Naive thymus-derived CD8-positive, alpha-beta T cell (primary cell): ENCODE data around the gene KIF13A. TPM values are rescaled to one million over a fixed set of nuclear protein-coding genes. Genes with fewer than 3 reads are reported as not detected.
"Not testable (repeated sequence)": the region's sequence is repeated elsewhere in the genome, so short reads cannot be mapped to it uniquely, and the experiment has no call there.

Experiments
- ATAC-seq, 2 donors: fragments of 150-1000 bp; cut with Tn5 transposase in 1 of 2; sonication (Bioruptor Pico), chemical (Tn5 transposase) in 1 of 2; 1 replicate in 1 of 2; 2 replicates in 1 of 2; pipeline ENCODE4 v1.10.0; 2021; ENCODE audit warnings: mild to moderate bottlenecking in 2 of 2, moderate library complexity in 2 of 2
- POLR2A ChIA-PET: fragments of 350-600 bp; sonication (Branson Sonifier 250); formaldehyde crosslinking; loops from one replicate; lab custom pipeline; 2021; ENCODE audit warnings: antibody characterized with exemption; lab: Charles Lee
- DNase-seq, 10 donors: peaks; one replicate each; pipeline versions ENCODE4 v3.0.0 to v3.0.0-alpha.2; 2020 to 2022
- H3K27ac Mint-ChIP-seq, 10 donors: one replicate each; pipeline ENCODE4 v1.8.0; 2020 to 2022; ENCODE audit warnings: mild to moderate bottlenecking in 10 of 10, mixed read lengths in 10 of 10, moderate library complexity in 4 of 10, inconsistent platforms in 1 of 10
- H3K27me3 Mint-ChIP-seq, 5 donors: one replicate each; pipeline ENCODE4 v1.8.0; 2021 to 2022; ENCODE audit warnings: mixed read lengths in 5 of 5
- H3K36me3 Mint-ChIP-seq, 3 donors: one replicate each; pipeline ENCODE4 v1.8.0; 2020 to 2022; ENCODE audit warnings: mixed read lengths in 3 of 3, mild to moderate bottlenecking in 2 of 3, inconsistent platforms in 1 of 3
- H3K4me1 Mint-ChIP-seq, 4 donors: one replicate each; pipeline ENCODE4 v1.8.0; 2021 to 2022; ENCODE audit warnings: mixed read lengths in 4 of 4
- H3K4me3 Mint-ChIP-seq, 10 donors: one replicate each; pipeline ENCODE4 v1.8.0; 2020 to 2022; ENCODE audit warnings: mild to moderate bottlenecking in 10 of 10, mixed read lengths in 10 of 10, moderate library complexity in 6 of 10, inconsistent platforms in 1 of 10
- H3K9me3 Mint-ChIP-seq, 9 donors: one replicate each; pipeline ENCODE4 v1.8.0; 2020 to 2022; ENCODE audit warnings: mixed read lengths in 9 of 9, mild to moderate bottlenecking in 3 of 9, inconsistent platforms in 1 of 9, moderate library complexity in 1 of 9
- polyA plus RNA-seq, 3 donors: library from polyadenylated mRNA; unstranded; fragments of 300-500 nt; fragmentation: Illumina TruSeq; gene quantifications; one replicate each; pipeline ENCODE4 v1.2.3, GENCODE V29; 2021
- total RNA-seq, 8 experiments: library from RNA in 2 of 8; stranded (reverse) in 2 of 8; gene quantifications; one replicate each; pipeline ENCODE4 v1.2.3 and lab custom pipeline; 2021 to 2026

KIF13A gene
- total and polyA plus RNA-seq, 5 experiments from 2014 or later: 0.49 to 0.81 TPM; not detected in 3

GRCh38 chr6:18020545-18020944, 33.1 kb upstream of the KIF13A start:
- H3K27me3 Mint-ChIP-seq: not testable (repeated sequence)

GRCh38 chr6:18019539-18020534, 32.4 kb upstream of the KIF13A start:
- peaks cover 0 to 7% (median 0%) of the 10 kb centered on the region in 9 donors for H3K9me3 Mint-ChIP-seq
- POLR2A ChIA-PET: no interaction called here
- H3K4me1 Mint-ChIP-seq: no peaks in the 10 kb centered on the region
- no peak for DNase-seq
- no peak overlapping the region for H3K4me3 Mint-ChIP-seq
- H3K27ac Mint-ChIP-seq: no peak overlapping the region
- H3K27me3 Mint-ChIP-seq: peaks cover 0 to 4% (median 0%) of the 10 kb centered on the region in 5 donors
- no peaks in the 10 kb centered on the region for H3K36me3 Mint-ChIP-seq
- ATAC-seq: no peak

More at GRCh38 chr6:18020545-18020944, 33.1 kb upstream of the KIF13A start:
- POLR2A ChIA-PET, H3K9me3 Mint-ChIP-seq, H3K4me1 Mint-ChIP-seq, H3K27ac Mint-ChIP-seq, ATAC-seq, H3K4me3 Mint-ChIP-seq, H3K36me3 Mint-ChIP-seq, DNase-seq: not testable (repeated sequence)

- H3K36me3 Mint-ChIP-seq, ATAC-seq, H3K27me3 Mint-ChIP-seq, H3K27ac Mint-ChIP-seq, POLR2A ChIA-PET, H3K9me3 Mint-ChIP-seq, H3K4me1 Mint-ChIP-seq, DNase-seq, H3K4me3 Mint-ChIP-seq: not testable (repeated sequence)
These were observed 31.7 kb upstream of the KIF13A start for GRCh38 chr6:18019133-18019532.

- H3K36me3 Mint-ChIP-seq: no peaks in the 10 kb centered on the region
- peaks cover 0 to 7% (median 0%) of the 10 kb centered on the region in 9 donors for H3K9me3 Mint-ChIP-seq
- no peaks in the 10 kb centered on the region for H3K4me1 Mint-ChIP-seq
- DNase-seq: no peak
- H3K27me3 Mint-ChIP-seq: peaks cover 0 to 4% (median 0%) of the 10 kb centered on the region in 5 donors
- H3K4me3 Mint-ChIP-seq: no peak overlapping the region
- ATAC-seq: no peak
- POLR2A ChIA-PET: no interaction called here
- no peak overlapping the region for H3K27ac Mint-ChIP-seq
These were observed 29.3 kb upstream of the KIF13A start for GRCh38 chr6:18016698-18017097.

GRCh38 chr6:18016133-18016532, 28.7 kb upstream of the KIF13A start:
- no peak for DNase-seq
- no peak for ATAC-seq
- no peak overlapping the region for H3K27ac Mint-ChIP-seq
- no peaks in the 10 kb centered on the region for H3K36me3 Mint-ChIP-seq
- peaks cover 0 to 4% (median 0%) of the 10 kb centered on the region in 5 donors for H3K27me3 Mint-ChIP-seq
- H3K9me3 Mint-ChIP-seq: peaks cover 0 to 7% (median 0%) of the 10 kb centered on the region in 9 donors
- no peaks in the 10 kb centered on the region for H3K4me1 Mint-ChIP-seq
- no peak overlapping the region for H3K4me3 Mint-ChIP-seq
- POLR2A ChIA-PET: no interaction called here

- POLR2A ChIA-PET: no interaction called here
- ATAC-seq (no peak), DNase-seq (no peak)
- Mint-ChIP-seq H3K4me3 (no peak overlapping the region), H3K27ac (no peak overlapping the region), H3K27me3 (peaks cover 0 to 2% (median 0%) of the 10 kb centered on the region in 5 donors), H3K4me1 (no peaks in the 10 kb centered on the region), H3K36me3 (no peaks in the 10 kb centered on the region), H3K9me3 (peaks cover 0 to 5% (median 0%) of the 10 kb centered on the region in 9 donors)
These were observed 23.9 kb upstream of the KIF13A start for GRCh38 chr6:18011287-18011686.

- H3K9me3 Mint-ChIP-seq, H3K27me3 Mint-ChIP-seq, H3K4me1 Mint-ChIP-seq, H3K36me3 Mint-ChIP-seq, DNase-seq, H3K4me3 Mint-ChIP-seq, POLR2A ChIA-PET, H3K27ac Mint-ChIP-seq, ATAC-seq: not testable (repeated sequence)
These were observed 23.1 kb upstream of the KIF13A start for GRCh38 chr6:18010540-18010939.

- POLR2A ChIA-PET: no interaction called here
- peaks cover 0 to 2% (median 0%) of the 10 kb centered on the region in 9 donors for H3K9me3 Mint-ChIP-seq
- H3K27ac Mint-ChIP-seq: no peak overlapping the region
- peaks cover 0 to 7% (median 2%) of the 10 kb centered on the region in 5 donors for H3K27me3 Mint-ChIP-seq
- H3K4me1 Mint-ChIP-seq: no peaks in the 10 kb centered on the region
- no peaks in the 10 kb centered on the region for H3K36me3 Mint-ChIP-seq
- no peak for DNase-seq
- ATAC-seq: no peak
- no peak overlapping the region for H3K4me3 Mint-ChIP-seq
These were observed 17.0 kb upstream of the KIF13A start for GRCh38 chr6:18004256-18004985.

- Mint-ChIP-seq H3K9me3 (no peaks in the 10 kb centered on the region), H3K4me3 (no peak overlapping the region), H3K4me1 (no peaks in the 10 kb centered on the region), H3K27me3 (peaks cover 11 to 37% (median 28%) of the 10 kb centered on the region in 5 donors), H3K27ac (no peak overlapping the region), H3K36me3 (no peaks in the 10 kb centered on the region)
- no peak for ATAC-seq
- POLR2A ChIA-PET: no interaction called here
- no peak for DNase-seq
These were observed 12.0 kb upstream of the KIF13A start for GRCh38 chr6:17999425-17999824.

GRCh38 chr6:17998442-17998841, 11.0 kb upstream of the KIF13A start:
- Mint-ChIP-seq H3K36me3 (no peaks in the 10 kb centered on the region), H3K27me3 (peaks cover 12 to 34% (median 28%) of the 10 kb centered on the region in 5 donors), H3K27ac (no peak overlapping the region), H3K9me3 (no peaks in the 10 kb centered on the region), H3K4me3 (no peak overlapping the region), H3K4me1 (no peaks in the 10 kb centered on the region)
- ATAC-seq (no peak), DNase-seq (no peak)
- POLR2A ChIA-PET: no interaction called here

GRCh38 chr6:17998003-17998402, 10.6 kb upstream of the KIF13A start:
- no peak overlapping the region for H3K27ac Mint-ChIP-seq
- POLR2A ChIA-PET: no interaction called here
- DNase-seq (no peak), ATAC-seq (no peak)
- no peaks in the 10 kb centered on the region for H3K9me3 Mint-ChIP-seq
- H3K4me3 Mint-ChIP-seq: no peak overlapping the region
- H3K4me1 Mint-ChIP-seq: no peaks in the 10 kb centered on the region
- H3K36me3 Mint-ChIP-seq: no peaks in the 10 kb centered on the region
- peaks cover 12 to 36% (median 28%) of the 10 kb centered on the region in 5 donors for H3K27me3 Mint-ChIP-seq

- H3K4me3 Mint-ChIP-seq: no peak overlapping the region
- POLR2A ChIA-PET: no interaction called here
- H3K27ac Mint-ChIP-seq: no peak overlapping the region
- peaks cover 25 to 60% (median 43%) of the 10 kb centered on the region in 5 donors for H3K27me3 Mint-ChIP-seq
- H3K9me3 Mint-ChIP-seq: peaks cover 0 to 7% (median 0%) of the 10 kb centered on the region in 9 donors
- no peaks in the 10 kb centered on the region for H3K36me3 Mint-ChIP-seq
- DNase-seq (no peak), ATAC-seq (no peak)
- H3K4me1 Mint-ChIP-seq: no peaks in the 10 kb centered on the region
These were observed 8.0 kb upstream of the KIF13A start for GRCh38 chr6:17995414-17995813.

GRCh38 chr6:17994019-17994418, 6.6 kb upstream of the KIF13A start:
- no peak overlapping the region for H3K27ac Mint-ChIP-seq
- ATAC-seq (no peak), DNase-seq (no peak)
- peaks cover 32 to 69% (median 51%) of the 10 kb centered on the region in 5 donors for H3K27me3 Mint-ChIP-seq
- H3K4me3 Mint-ChIP-seq: no peak overlapping the region
- POLR2A ChIA-PET: no interaction called here
- no peaks in the 10 kb centered on the region for H3K36me3 Mint-ChIP-seq
- H3K9me3 Mint-ChIP-seq: peaks cover 0 to 7% (median 0%) of the 10 kb centered on the region in 9 donors
- H3K4me1 Mint-ChIP-seq: peaks cover 0 to 1% (median 0%) of the 10 kb centered on the region in 4 donors
